Fibroblast of the aortic adventitia (primary cell): Measurements from ENCODE around the gene KIF23. TPM values are rescaled to one million over a fixed set of nuclear protein-coding genes. Genes with fewer than 3 reads are reported as not detected.

ENCODE experiments used
- DNase-seq: peaks from one replicate; pipeline ENCODE4 v3.0.0-alpha.2; 2010; ENCODE audit warnings: low read depth
- H3K4me3 ChIP-seq: 2 replicates; pipeline ENCODE4 v1.5.1; 2011; ENCODE audit warnings: low read depth, mild to moderate bottlenecking, control low read depth, low read length, moderate library complexity
- total RNA-seq: library from RNA; depleted of rRNA; stranded (reverse); fragments of >200 nt; gene quantifications from 2 replicates; pipeline ENCODE4 v1.2.3, GENCODE V29; 2012; ENCODE audit warnings: low replicate concordance
- TF ChIP-seq, protein P1 (sequence below): IDR thresholded peaks from 2 replicates; pipeline ENCODE4 v1.5.1; 2011; ENCODE audit warnings: mild to moderate bottlenecking, low read length, control low read depth, inconsistent platforms; ENCODE audit not compliant: insufficient read depth

Gene KIF23
- total RNA-seq, 1 donor = 48.6 TPM

DNA sequence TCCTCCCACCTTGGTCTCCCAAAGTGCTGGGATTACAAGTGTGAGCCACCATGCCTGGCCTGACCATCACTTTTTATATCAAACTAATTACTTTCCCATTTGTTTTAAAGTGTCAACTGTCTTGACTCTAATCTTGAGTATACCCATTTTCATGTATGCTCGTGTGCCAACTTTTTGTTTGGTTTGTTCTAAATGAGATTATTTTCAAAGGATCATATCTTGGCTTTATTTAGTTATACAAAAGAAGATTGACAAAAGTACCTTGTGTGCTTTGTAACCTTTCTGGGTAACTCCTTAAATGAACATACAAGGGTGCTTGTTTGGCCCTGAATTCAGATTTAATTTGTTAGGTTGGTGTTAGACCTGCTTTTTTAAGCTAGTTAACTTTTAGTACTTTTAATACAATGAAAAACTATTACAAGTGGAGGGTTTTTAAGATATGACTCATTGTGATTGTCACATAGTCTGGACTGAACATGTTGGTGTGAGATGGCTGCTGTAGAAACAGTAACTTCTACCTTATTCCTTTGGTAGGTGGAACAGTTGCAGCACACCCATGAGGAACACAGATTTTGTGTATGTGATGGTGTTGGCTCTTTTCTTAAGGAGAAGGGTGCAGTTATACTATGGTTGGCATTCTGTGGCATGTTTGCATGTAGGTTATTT, 10.7 kb downstream of the KIF23 start:
- H3K4me3 ChIP-seq = no peak overlapping the region
- TF ChIP-seq, protein P1, sequence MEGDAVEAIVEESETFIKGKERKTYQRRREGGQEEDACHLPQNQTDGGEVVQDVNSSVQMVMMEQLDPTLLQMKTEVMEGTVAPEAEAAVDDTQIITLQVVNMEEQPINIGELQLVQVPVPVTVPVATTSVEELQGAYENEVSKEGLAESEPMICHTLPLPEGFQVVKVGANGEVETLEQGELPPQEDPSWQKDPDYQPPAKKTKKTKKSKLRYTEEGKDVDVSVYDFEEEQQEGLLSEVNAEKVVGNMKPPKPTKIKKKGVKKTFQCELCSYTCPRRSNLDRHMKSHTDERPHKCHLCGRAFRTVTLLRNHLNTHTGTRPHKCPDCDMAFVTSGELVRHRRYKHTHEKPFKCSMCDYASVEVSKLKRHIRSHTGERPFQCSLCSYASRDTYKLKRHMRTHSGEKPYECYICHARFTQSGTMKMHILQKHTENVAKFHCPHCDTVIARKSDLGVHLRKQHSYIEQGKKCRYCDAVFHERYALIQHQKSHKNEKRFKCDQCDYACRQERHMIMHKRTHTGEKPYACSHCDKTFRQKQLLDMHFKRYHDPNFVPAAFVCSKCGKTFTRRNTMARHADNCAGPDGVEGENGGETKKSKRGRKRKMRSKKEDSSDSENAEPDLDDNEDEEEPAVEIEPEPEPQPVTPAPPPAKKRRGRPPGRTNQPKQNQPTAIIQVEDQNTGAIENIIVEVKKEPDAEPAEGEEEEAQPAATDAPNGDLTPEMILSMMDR = no peak
- no peak for DNase-seq

DNA sequence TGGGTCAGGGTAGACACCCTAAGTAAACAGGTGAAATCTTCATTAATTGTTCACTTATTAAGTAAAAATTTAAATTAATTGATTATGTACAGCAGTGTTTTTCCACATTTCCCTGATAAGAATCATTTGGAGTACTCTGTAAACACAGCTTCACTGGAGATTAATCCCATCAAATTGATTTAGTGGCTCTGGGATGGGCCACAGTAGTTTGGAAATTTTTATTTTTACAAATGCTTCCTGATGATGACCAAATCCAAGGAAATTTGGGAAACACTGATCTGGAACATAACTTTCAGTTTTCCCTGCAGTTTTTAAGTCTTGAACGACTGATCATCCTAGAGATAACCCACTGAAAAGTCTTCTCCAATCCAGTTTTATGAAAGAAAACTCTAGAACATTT, 19.7 kb downstream of the KIF23 start:
- no peak for DNase-seq
- no peak overlapping the region for H3K4me3 ChIP-seq
- TF ChIP-seq, protein P1 = no peak

DNA sequence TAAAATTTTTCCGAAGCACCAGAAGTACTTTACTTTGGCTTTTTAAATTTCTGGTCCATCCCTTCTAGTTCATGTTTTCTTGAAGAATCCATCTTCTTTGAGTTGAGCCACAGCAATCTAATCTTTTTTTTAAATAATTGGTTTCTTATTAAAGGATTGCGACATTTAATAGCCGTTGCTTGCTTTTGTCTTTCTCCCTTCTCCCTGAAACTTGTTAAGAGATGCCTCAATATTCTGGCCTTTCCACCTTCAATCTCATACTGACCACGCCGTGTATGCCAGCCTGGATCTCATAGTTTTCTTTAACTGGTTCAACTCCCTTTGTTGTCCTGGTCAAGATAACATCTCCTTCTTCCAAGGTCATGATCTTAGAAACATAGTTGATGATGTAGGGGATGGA, 20.1 kb downstream of the KIF23 start:
- no peak for DNase-seq
- TF ChIP-seq, protein P1 = no peak
- H3K4me3 ChIP-seq = no peak overlapping the region

DNA sequence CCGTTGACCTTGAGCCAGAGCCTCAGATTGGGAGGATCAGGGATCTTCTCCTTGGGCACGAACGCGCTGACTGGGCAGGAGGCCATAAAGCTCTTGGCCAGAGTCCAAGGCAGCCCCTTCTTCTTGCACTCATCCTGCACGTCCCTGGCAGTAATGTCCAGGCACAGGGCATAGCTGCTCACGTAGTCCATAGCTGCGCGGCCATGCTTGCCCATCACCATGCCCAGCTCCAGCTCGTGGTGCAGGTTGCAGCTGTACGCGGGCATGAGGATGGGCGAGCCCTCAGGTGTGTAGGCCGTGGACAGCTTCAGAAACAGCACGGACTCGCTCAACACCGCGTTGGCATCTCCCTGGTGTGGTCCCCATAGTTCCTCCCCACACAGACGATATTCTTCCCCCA, 20.5 kb downstream of the KIF23 start:
- TF ChIP-seq, protein P1 = no peak
- H3K4me3 ChIP-seq = no peak overlapping the region
- no peak for DNase-seq

DNA sequence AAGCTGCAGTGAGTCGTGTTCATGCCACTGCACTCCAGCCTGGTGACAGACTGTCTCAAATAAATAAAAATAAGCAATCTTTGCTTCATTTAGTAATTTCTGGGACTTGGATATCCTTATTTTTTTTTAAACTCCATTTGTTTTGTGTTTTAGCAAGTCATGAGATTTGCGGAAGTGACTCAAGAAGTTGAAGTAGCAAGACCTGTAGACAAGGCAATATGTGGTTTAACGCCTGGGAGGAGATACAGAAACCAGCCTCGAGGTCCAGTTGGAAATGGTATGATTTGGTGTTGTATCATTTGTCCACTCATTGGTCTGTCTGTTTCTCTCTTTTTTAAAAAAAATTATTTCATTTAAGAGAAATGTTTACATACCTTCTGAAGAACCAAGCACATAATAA, 21.8 kb downstream of the KIF23 start:
- TF ChIP-seq, protein P1 = no peak
- no peak overlapping the region for H3K4me3 ChIP-seq
- no peak for DNase-seq

DNA sequence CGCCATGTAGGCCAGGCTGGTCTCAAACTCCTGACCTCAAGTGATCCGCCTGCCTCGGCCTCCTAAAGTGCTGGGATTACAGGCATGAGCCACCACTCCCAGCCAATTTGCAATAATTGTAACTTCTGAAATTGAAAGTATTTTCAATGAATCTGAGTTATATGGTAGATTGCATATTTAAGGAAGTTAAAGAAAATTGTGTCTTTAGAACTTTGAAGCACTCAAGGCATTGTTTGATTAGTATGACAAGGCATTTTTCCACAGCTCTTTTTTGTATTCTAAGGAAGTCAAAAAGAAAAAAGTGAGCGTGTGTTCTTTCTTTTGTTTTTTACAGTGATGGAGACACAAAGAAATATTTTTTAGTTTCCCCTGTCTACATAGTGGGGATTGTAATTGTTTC, 22.8 kb downstream of the KIF23 start:
- DNase-seq = no peak
- TF ChIP-seq, protein P1 = no peak
- no peak overlapping the region for H3K4me3 ChIP-seq

DNA sequence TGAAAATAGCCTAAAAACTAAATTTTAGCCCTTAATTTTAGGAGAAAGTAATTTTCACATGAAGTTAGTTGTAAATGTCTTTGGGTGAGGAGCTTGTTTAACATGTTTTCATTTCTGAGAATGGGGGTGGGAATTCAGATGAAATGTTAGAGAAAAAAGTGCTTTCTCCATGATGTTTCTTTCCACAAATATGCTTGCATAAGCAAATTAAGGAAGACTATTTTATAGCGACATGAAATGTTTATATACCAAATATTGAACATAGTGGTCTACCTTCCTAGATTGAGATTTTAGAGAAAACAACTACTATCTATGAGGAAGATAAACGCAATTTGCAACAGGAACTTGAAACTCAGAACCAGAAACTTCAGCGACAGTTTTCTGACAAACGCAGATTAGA, 25.5 kb downstream of the KIF23 start:
- DNase-seq = no peak
- TF ChIP-seq, protein P1 = no peak
- no peak overlapping the region for H3K4me3 ChIP-seq
